Hepatocyte (in vitro differentiated cells): ENCODE measurements around the gene TMEM272.

Experiments used
- CTCF ChIP-seq: fragments of 200-600 bp; sonication (generic); IDR thresholded peaks from 2 replicates; pipeline ENCODE4 v1.5.1; 2016; ENCODE audit warnings: antibody characterized with exemption, mild to moderate bottlenecking; ENCODE audit not compliant: poor library complexity
- EZH2 ChIP-seq: fragments of 200-600 bp; sonication (generic); IDR thresholded peaks from 2 replicates; pipeline ENCODE4 v1.6.1; 2016; ENCODE audit warnings: antibody characterized with exemption, mild to moderate bottlenecking, borderline replicate concordance
- EZH2phosphoT487 ChIP-seq: fragments of 200-600 bp; sonication (generic); IDR thresholded peaks from one replicate; pipeline ENCODE4 v1.6.1; 2018; ENCODE audit warnings: antibody characterized with exemption, mild to moderate bottlenecking, low read depth, moderate library complexity; ENCODE audit not compliant: unreplicated experiment, severe bottlenecking

GRCh38 chr13:51818781-51819511 lies 26.0 kb downstream of the TMEM272 start:
- TF ChIP-seq CTCF (no peak), EZH2phosphoT487 (no peak), EZH2 (no peak)
